H1 (cell line): Measurements from ENCODE around the gene CANX. TPM values are rescaled to one million over a fixed set of nuclear protein-coding genes. Genes with fewer than 3 reads are reported as not detected.
A peak's percentile ranks its signal among the peaks of the same experiment; 100 is the strongest.

Source experiments
- CTCF ChIA-PET: fragments of 300-600 bp; sonication (Branson Sonifier 250); formaldehyde crosslinking; loops from one replicate; lab custom pipeline; 2021; ENCODE audit not compliant: partially characterized antibody; lab: Charles Lee
- POLR2A ChIA-PET: fragments of 300-600 bp; sonication (Branson Sonifier 250); formaldehyde crosslinking; loops from one replicate; lab custom pipeline; 2021; ENCODE audit warnings: inconsistent platforms; ENCODE audit not compliant: partially characterized antibody; lab: Charles Lee
- DNase-seq, 2 experiments: peaks; one replicate each; pipeline versions ENCODE4 v3.0.0 to v3.0.0-alpha.2; 2010 to 2022; ENCODE audit warnings: low spot score in 2 of 2, low read depth in 1 of 2, mixed read lengths in 1 of 2
- FAIRE-seq: peaks from 2 replicates; lab custom pipeline; 2011; peaks lifted over from hg19 to GRCh38; lab: Jason Lieb, UNC
- H2AFZ ChIP-seq: 2 replicates; pipeline ENCODE4 v1.8.1; 2012; ENCODE audit warnings: low read length, inconsistent platforms
- H2AK5ac ChIP-seq: 2 replicates; pipeline ENCODE4 v1.6.1; 2013; ENCODE audit warnings: low read depth, low read length
- H2BK120ac ChIP-seq: replicated peaks from 2 replicates; pipeline ENCODE3; 2013; ENCODE audit warnings: low read depth, low read length, inconsistent platforms
- H2BK12ac ChIP-seq: 2 replicates; pipeline ENCODE4 v1.6.1; 2013; ENCODE audit warnings: low read depth, low read length
- H2BK15ac ChIP-seq: 2 replicates; pipeline ENCODE4 v1.6.1; 2013; ENCODE audit warnings: low read length
- H2BK20ac ChIP-seq: 2 replicates; pipeline ENCODE4 v1.6.1; 2013; ENCODE audit warnings: low read length
- H2BK5ac ChIP-seq: 2 replicates; pipeline ENCODE4 v1.6.1; 2013; ENCODE audit warnings: low read depth, low read length
- H3K14ac ChIP-seq: 2 replicates; pipeline ENCODE4 v1.6.1; 2013; ENCODE audit warnings: inconsistent platforms; ENCODE audit not compliant: insufficient read length
- H3K18ac ChIP-seq: 2 replicates; pipeline ENCODE4 v1.6.1; 2013; ENCODE audit warnings: low read length; ENCODE audit errors: extremely low read depth
- H3K23ac ChIP-seq: 2 replicates; pipeline ENCODE4 v1.6.1; 2013; ENCODE audit warnings: inconsistent platforms; ENCODE audit not compliant: insufficient read length
- H3K23me2 ChIP-seq: 2 replicates; pipeline ENCODE4 v1.6.1; 2013; ENCODE audit warnings: low read depth, low read length
- H3K27ac ChIP-seq: 2 replicates; pipeline ENCODE4 v1.6.1; 2011; ENCODE audit warnings: low read depth, low read length, inconsistent platforms
- H3K27me3 ChIP-seq, 4 experiments: replicated peaks in 1 of 4; 1 replicate in 1 of 4; 2 replicates in 3 of 4; pipeline versions ENCODE4 v1.6.1 to v1.8.1; 2011 to 2013; ENCODE audit warnings: low read length in 3 of 4, mild to moderate bottlenecking in 3 of 4, inconsistent platforms in 2 of 4, mixed read lengths in 2 of 4, moderate library complexity in 1 of 4; ENCODE audit not compliant: control insufficient read depth in 3 of 4, insufficient read depth in 3 of 4; ENCODE audit errors: extremely low read depth in 1 of 4
- H3K36me3 ChIP-seq, 4 experiments: 2 replicates each; pipeline versions ENCODE4 v1.6.1 to v1.8.1; 2011 to 2013; ENCODE audit warnings: mild to moderate bottlenecking in 4 of 4, low read length in 3 of 4, moderate library complexity in 2 of 4, control low read depth in 1 of 4, inconsistent platforms in 1 of 4; ENCODE audit not compliant: insufficient read depth in 4 of 4, control insufficient read depth in 2 of 4
- H3K4ac ChIP-seq: replicated peaks from 2 replicates; pipeline ENCODE3; 2013; ENCODE audit warnings: low read length, low read depth, mixed read lengths, inconsistent platforms; ENCODE audit not compliant: insufficient read length
- H3K4me1 ChIP-seq, 4 experiments: replicated peaks in 1 of 4; 1 replicate in 1 of 4; 2 replicates in 3 of 4; pipeline versions ENCODE4 v1.6.1 to v1.8.1; 2011 to 2013; ENCODE audit warnings: low read length in 3 of 4, inconsistent platforms in 2 of 4, mixed read lengths in 1 of 4; ENCODE audit not compliant: insufficient read depth in 4 of 4, control insufficient read depth in 3 of 4
- H3K4me2 ChIP-seq, 2 experiments: 2 replicates each; pipeline versions ENCODE4 v1.6.1 to v1.8.1; 2011 to 2013; ENCODE audit warnings: low read depth in 2 of 2, low read length in 2 of 2, control low read depth in 1 of 2, inconsistent platforms in 1 of 2, mild to moderate bottlenecking in 1 of 2; ENCODE audit not compliant: insufficient read depth in 1 of 2
- H3K4me3 ChIP-seq, 4 experiments: fragments of 200-600, 300-600 bp in 1 of 4; sonication (generic), shearing (Covaris generic), sonication (Bioruptor Twin) in 1 of 4; 2 replicates each; pipeline versions ENCODE4 v1.5.1 to v1.8.1; 2011 to 2016; ENCODE audit warnings: low read length in 4 of 4, low read depth in 3 of 4, control low read depth in 2 of 4, inconsistent platforms in 2 of 4, mild to moderate bottlenecking in 2 of 4, mixed read lengths in 1 of 4, moderate library complexity in 1 of 4; ENCODE audit not compliant: insufficient read depth in 2 of 4; ENCODE audit errors: extremely low read depth in 1 of 4
- H3K56ac ChIP-seq: replicated peaks from 2 replicates; pipeline ENCODE3; 2013; ENCODE audit warnings: low read depth, mild to moderate bottlenecking, mixed read lengths, low read length, inconsistent platforms; ENCODE audit not compliant: insufficient read length
- H3K79me1 ChIP-seq: 2 replicates; pipeline ENCODE4 v1.6.1; 2013; ENCODE audit warnings: low read depth, low read length, control low read depth
- H3K79me2 ChIP-seq, 2 experiments: 2 replicates each; pipeline versions ENCODE4 v1.6.1 to v1.8.1; 2012 to 2013; ENCODE audit warnings: low read length in 2 of 2, mild to moderate bottlenecking in 2 of 2, inconsistent platforms in 1 of 2; ENCODE audit not compliant: insufficient read depth in 2 of 2, control insufficient read depth in 1 of 2
- H3K9ac ChIP-seq, 4 experiments: replicated peaks in 1 of 4; 1 replicate in 1 of 4; 2 replicates in 3 of 4; pipeline versions ENCODE4 v1.6.1 to v1.8.1; 2011 to 2013; ENCODE audit warnings: low read depth in 3 of 4, low read length in 3 of 4, control low read depth in 2 of 4, mild to moderate bottlenecking in 2 of 4, moderate library complexity in 2 of 4, inconsistent platforms in 1 of 4; ENCODE audit errors: extremely low read depth in 1 of 4
- H3K9me3 ChIP-seq, 2 experiments: 2 replicates each; pipeline versions ENCODE4 v1.6.1 to v1.8.1; 2012 to 2013; ENCODE audit warnings: mild to moderate bottlenecking in 2 of 2, moderate library complexity in 2 of 2, control low read depth in 1 of 2, inconsistent platforms in 1 of 2, low read depth in 1 of 2, low read length in 1 of 2, mixed read lengths in 1 of 2; ENCODE audit not compliant: insufficient read depth in 2 of 2
- H4K20me1 ChIP-seq, 2 experiments: replicated peaks in 1 of 2; 2 replicates each; pipeline versions ENCODE3 to v1.8.1; 2011 to 2013; ENCODE audit warnings: inconsistent platforms in 2 of 2, low read length in 2 of 2, mild to moderate bottlenecking in 1 of 2; ENCODE audit not compliant: insufficient read depth in 2 of 2, control insufficient read depth in 1 of 2
- H4K5ac ChIP-seq: 2 replicates; pipeline ENCODE4 v1.6.1; 2013; ENCODE audit warnings: low read length, low read depth, mixed read lengths, inconsistent platforms; ENCODE audit not compliant: insufficient read length
- H4K8ac ChIP-seq: 2 replicates; pipeline ENCODE4 v1.8.0; 2013; ENCODE audit warnings: mild to moderate bottlenecking, moderate library complexity, low read length, inconsistent platforms; ENCODE audit not compliant: insufficient read depth; ENCODE audit errors: extremely low read depth
- H4K91ac ChIP-seq: replicated peaks from 2 replicates; pipeline ENCODE3; 2013; ENCODE audit warnings: low read length, mixed read lengths, inconsistent platforms; ENCODE audit not compliant: insufficient read length
- CBX8 ChIP-seq: fragments of 300-800, 300-1000 bp; sonication (generic); IDR thresholded peaks from 2 replicates; pipeline ENCODE4 v1.7.1; 2016; ENCODE audit warnings: low read depth, low read length, borderline replicate concordance
- CTBP2 ChIP-seq: IDR thresholded peaks from 2 replicates; pipeline ENCODE4 v1.7.0; 2011; ENCODE audit warnings: borderline replicate concordance, mild to moderate bottlenecking, moderate library complexity, mixed read lengths, low read length; ENCODE audit not compliant: insufficient read depth, insufficient read length
- KDM1A ChIP-seq: fragments of 200-600, 300-600 bp; sonication (generic); IDR thresholded peaks from 2 replicates; pipeline ENCODE4 v1.7.1; 2016; ENCODE audit warnings: mild to moderate bottlenecking, low read length, borderline replicate concordance
- SIN3A ChIP-seq, 2 experiments: IDR thresholded peaks in 1 of 2; conservative IDR thresholded peaks in 1 of 2; 2 replicates each; pipeline ENCODE4 v1.6.1; 2011 to 2012; ENCODE audit warnings: low read length in 2 of 2, improper control_type of control experiment in 1 of 2, low read depth in 1 of 2, mild to moderate bottlenecking in 1 of 2
- SP1 ChIP-seq: IDR thresholded peaks from 2 replicates; pipeline ENCODE4 v1.6.1; 2011; ENCODE audit warnings: low read depth, low read length
- SP4 ChIP-seq: IDR thresholded peaks from 2 replicates; pipeline ENCODE4 v1.6.1; 2012; ENCODE audit warnings: low read length, inconsistent platforms
- TAF1 ChIP-seq: IDR thresholded peaks from 2 replicates; pipeline ENCODE4 v1.6.1; 2011; ENCODE audit warnings: mild to moderate bottlenecking, low read depth, low read length
- TAF7 ChIP-seq: optimal IDR thresholded peaks from 2 replicates; pipeline ENCODE3; 2011; ENCODE audit warnings: low read depth, mild to moderate bottlenecking, inconsistent platforms, low read length, moderate library complexity, borderline replicate concordance
- TBP ChIP-seq: IDR thresholded peaks from 2 replicates; pipeline ENCODE4 v1.6.1; 2011; ENCODE audit warnings: low read depth, low read length, improper control_type of control experiment
- WGBS, 2 experiments: shearing (Covaris generic) in 1 of 2; methylation state at CpG; one replicate each; pipeline versions ENCODE4 v1.1.6 to v1.1.7; 2013 to 2015; ENCODE audit warnings: low lambda C conversion rate in 2 of 2, mixed read lengths in 2 of 2, inconsistent platforms in 1 of 2, low coverage in 1 of 2, missing lambda C conversion rate in 1 of 2; ENCODE audit not compliant: insufficient replicate concordance in 2 of 2, insufficient coverage in 1 of 2, insufficient read length in 1 of 2; ENCODE audit errors: extremely low coverage in 1 of 2, missing lambda C conversion rate in 1 of 2; 5-methylcytosine and 5-hydroxymethylcytosine counted together
- polyA plus RNA-seq, 7 experiments: library from polyadenylated mRNA; depleted of rRNA in 3 of 7; stranded (reverse) in 5 of 7; unstranded in 2 of 7; fragments of >200 nt in 5 of 7; fragments of 200-250 nt in 2 of 7; gene quantifications; 1 replicate in 5 of 7; 2 replicates in 1 of 7; 4 replicates in 1 of 7; pipeline versions ENCODE4 v1.2.1 to v1.2.3, GENCODE V29; 2011 to 2013; ENCODE audit warnings: missing spikeins in 2 of 7, mixed read lengths in 2 of 7
- total RNA-seq: library from RNA; stranded (reverse); fragmentation: NEBNext Ultra II Directional; extraction: Animal tissue kit (Norgen Biotek cat#: 25700); gene quantifications from 2 replicates; pipeline ENCODE4 v1.2.1, GENCODE V29; 2021
- TF ChIP-seq, protein P1 (sequence below): IDR thresholded peaks from 2 replicates; pipeline ENCODE4 v1.6.1; 2012; ENCODE audit warnings: low read length, inconsistent platforms

The CANX gene
- total and polyA plus RNA-seq, 2 of the 8 experiments (the other 6 are each of a cell fraction or from before 2014, with no cell fraction given), result 136 to 691 TPM

GRCh38 chr5:179766021-179766725 is 67.4 kb downstream of the CANX start:
- Histone ChIP-seq H3K14ac (no peak overlapping the region), H3K27me3 (no peaks in the 10 kb centered on the region), H2BK15ac (no peak overlapping the region), H3K23me2 (no peaks in the 10 kb centered on the region), H3K56ac (no peak overlapping the region), H2BK12ac (no peak overlapping the region), H4K5ac (no peak overlapping the region), H3K18ac (no peak overlapping the region), H3K36me3 (peaks cover 19 to 47% (median 27%) of the 10 kb centered on the region in 4 experiments), H3K4me2 (no peak overlapping the region), H4K8ac (0 out of 2 replicates have a peak overlapping the region, but pooled peaks have one; percentile 29), H3K27ac (no peak overlapping the region), H2AFZ (no peak overlapping the region), H2BK5ac (no peak overlapping the region), H4K20me1 (peaks cover 19 to 27% of the 10 kb centered on the region in 2 experiments), H3K79me1 (peaks cover 12% of the 10 kb centered on the region), H3K9ac (no peak overlapping the region), H2AK5ac (no peak overlapping the region), H3K4me3 (no peak overlapping the region), H2BK20ac (no peak overlapping the region), H3K79me2 (peaks cover 0 to 53% of the 10 kb centered on the region in 2 experiments; a peak in 2 of 4 replicates), H2BK120ac (no peak overlapping the region), H3K23ac (no peak overlapping the region), H3K4me1 (peaks cover 3 to 21% (median 4%) of the 10 kb centered on the region in 4 experiments), H4K91ac (no peak overlapping the region), H3K4ac (no peak overlapping the region), H3K9me3 (no peaks in the 10 kb centered on the region)
- WGBS, 2 experiments, result 93% methylated on average over 20 of the region's 20 CpGs; no CpG with 5 or more reads in 1 of the 2 experiments
- no peak for FAIRE-seq
- ChIA-PET CTCF (interaction anchor here (0.6 to 6.0 kb wide), 7 partner anchors 11 to 463 kb away, joined by 3 to 53 read pairs (median 3); partner anchors contain the start of gene LTC4S), POLR2A (interaction anchor here (1.0 kb wide), 1 partner anchor 30 kb away, joined by 3 read pairs; no protein-coding TSS in a partner anchor)
- no peak for DNase-seq
- TF ChIP-seq, protein P1, sequence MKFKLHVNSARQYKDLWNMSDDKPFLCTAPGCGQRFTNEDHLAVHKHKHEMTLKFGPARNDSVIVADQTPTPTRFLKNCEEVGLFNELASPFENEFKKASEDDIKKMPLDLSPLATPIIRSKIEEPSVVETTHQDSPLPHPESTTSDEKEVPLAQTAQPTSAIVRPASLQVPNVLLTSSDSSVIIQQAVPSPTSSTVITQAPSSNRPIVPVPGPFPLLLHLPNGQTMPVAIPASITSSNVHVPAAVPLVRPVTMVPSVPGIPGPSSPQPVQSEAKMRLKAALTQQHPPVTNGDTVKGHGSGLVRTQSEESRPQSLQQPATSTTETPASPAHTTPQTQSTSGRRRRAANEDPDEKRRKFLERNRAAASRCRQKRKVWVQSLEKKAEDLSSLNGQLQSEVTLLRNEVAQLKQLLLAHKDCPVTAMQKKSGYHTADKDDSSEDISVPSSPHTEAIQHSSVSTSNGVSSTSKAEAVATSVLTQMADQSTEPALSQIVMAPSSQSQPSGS, result no peak
- TF ChIP-seq CTBP2 (no peak), SP1 (no peak), TAF7 (no peak), TAF1 (no peak), KDM1A (no peak), CBX8 (no peak), SIN3A (conservative IDR thresholded peaks at IDR 0.05 in 1 of 2, IDR thresholded peaks at IDR 0.05 in 1 of 2; ENCODE audit: low read depth in 1 of 2, low read length in 2 of 2) (no peak), TBP (no peak), SP4 (no peak)
